HFFc6 (cell line): ENCODE data around the gene HES3. TPM values are rescaled to one million over a fixed set of nuclear protein-coding genes. Genes with fewer than 3 reads are reported as not detected.

Experiments
- DNase-seq: peaks from one replicate; pipeline ENCODE4 v3.0.0-alpha.2; 2018
- H3K27ac Mint-ChIP-seq: 2 replicates; pipeline ENCODE4 v1.8.0; 2020; ENCODE audit warnings: mild to moderate bottlenecking, mixed read lengths
- H3K27me3 Mint-ChIP-seq: 2 replicates; pipeline ENCODE4 v1.8.0; 2021; ENCODE audit warnings: mild to moderate bottlenecking, moderate library complexity, mixed read lengths; ENCODE audit not compliant: insufficient read depth
- H3K36me3 Mint-ChIP-seq: 2 replicates; pipeline ENCODE4 v1.8.0; 2021; ENCODE audit warnings: low read depth, mixed read lengths
- H3K4me1 Mint-ChIP-seq: 2 replicates; pipeline ENCODE4 v1.8.0; 2020; ENCODE audit warnings: low read depth, mixed read lengths
- H3K4me3 Mint-ChIP-seq: 2 replicates; pipeline ENCODE4 v1.8.0; 2020; ENCODE audit warnings: mild to moderate bottlenecking, moderate library complexity, mixed read lengths
- H3K9me3 Mint-ChIP-seq: 2 replicates; pipeline ENCODE4 v1.8.0; 2020; ENCODE audit warnings: mild to moderate bottlenecking, mixed read lengths
- CTCF ChIP-seq: fragments of 200-600 bp; sonication (generic); IDR thresholded peaks from 2 replicates; pipeline ENCODE4 v1.5.0; 2021; ENCODE audit warnings: antibody characterized with exemption, mild to moderate bottlenecking
- total RNA-seq, 6 experiments: library from RNA; stranded (reverse); fragmentation: NEBNext Ultra II Directional; extraction: Animal tissue kit (Norgen Biotek cat#: 25700); gene quantifications; 2 replicates in 1 of 6; 3 replicates in 5 of 6; pipeline ENCODE4 v1.2.3, GENCODE V29; 2021

The HES3 gene
- total RNA-seq, 6 experiments from 2014 or later = not detected

GRCh38 chr1:6272452-6272851, 28.5 kb downstream of the HES3 start:
- H3K27me3 Mint-ChIP-seq = peaks cover 1% of the 10 kb centered on the region
- peaks cover 48% of the 10 kb centered on the region for H3K4me1 Mint-ChIP-seq
- no peaks in the 10 kb centered on the region for H3K36me3 Mint-ChIP-seq
- H3K27ac Mint-ChIP-seq = no peak overlapping the region
- TF ChIP-seq CTCF = no peak
- H3K4me3 Mint-ChIP-seq = no peak overlapping the region
- DNase-seq = no peak
- H3K9me3 Mint-ChIP-seq = no peaks in the 10 kb centered on the region

- Mint-ChIP-seq H3K27ac (no peak overlapping the region), H3K27me3 (peaks cover 1% of the 10 kb centered on the region), H3K9me3 (no peaks in the 10 kb centered on the region), H3K4me3 (no peak overlapping the region), H3K36me3 (no peaks in the 10 kb centered on the region), H3K4me1 (peaks cover 44% of the 10 kb centered on the region)
- no peak for DNase-seq
- TF ChIP-seq CTCF = peak; percentile 36
These were observed 28.9 kb downstream of the HES3 start for GRCh38 chr1:6272868-6273267.

GRCh38 chr1:6273380-6273891, 29.5 kb downstream of the HES3 start:
- Mint-ChIP-seq H3K36me3 (no peaks in the 10 kb centered on the region), H3K9me3 (no peaks in the 10 kb centered on the region), H3K4me1 (peaks cover 38% of the 10 kb centered on the region), H3K27me3 (peaks cover 1% of the 10 kb centered on the region), H3K4me3 (no peak overlapping the region), H3K27ac (no peak overlapping the region)
- peak; percentile 50 for DNase-seq
- TF ChIP-seq CTCF = no peak

- DNase-seq = no peak
- no peak for TF ChIP-seq CTCF
- Mint-ChIP-seq H3K4me1 (peaks cover 38% of the 10 kb centered on the region), H3K27ac (no peak overlapping the region), H3K4me3 (no peak overlapping the region), H3K9me3 (no peaks in the 10 kb centered on the region), H3K36me3 (no peaks in the 10 kb centered on the region), H3K27me3 (peaks cover 1% of the 10 kb centered on the region)
These were observed 30.1 kb downstream of the HES3 start for GRCh38 chr1:6274102-6274501.

- H3K4me3 Mint-ChIP-seq = no peak overlapping the region
- no peaks in the 10 kb centered on the region for H3K36me3 Mint-ChIP-seq
- H3K9me3 Mint-ChIP-seq = no peaks in the 10 kb centered on the region
- no peak for DNase-seq
- TF ChIP-seq CTCF = no peak
- H3K4me1 Mint-ChIP-seq = peaks cover 38% of the 10 kb centered on the region
- peaks cover 1% of the 10 kb centered on the region for H3K27me3 Mint-ChIP-seq
- H3K27ac Mint-ChIP-seq = no peak overlapping the region; the same call in 1 of the 2 replicates
These were observed 30.7 kb downstream of the HES3 start for GRCh38 chr1:6274622-6275139.
